GM19438 (cell line): ENCODE results near the gene ERC1.
"Not testable (repeated sequence)": the region's sequence is repeated elsewhere in the genome, so short reads cannot be mapped to it uniquely, and the experiment has no call there.

Experiments used
- ATAC-seq: cut with Tn5 transposase; IDR thresholded peaks from one replicate; pipeline ENCODE4 v1.9.1; 2021; ENCODE audit warnings: low read depth; ENCODE audit not compliant: unreplicated experiment

Gene ERC1

DNA sequence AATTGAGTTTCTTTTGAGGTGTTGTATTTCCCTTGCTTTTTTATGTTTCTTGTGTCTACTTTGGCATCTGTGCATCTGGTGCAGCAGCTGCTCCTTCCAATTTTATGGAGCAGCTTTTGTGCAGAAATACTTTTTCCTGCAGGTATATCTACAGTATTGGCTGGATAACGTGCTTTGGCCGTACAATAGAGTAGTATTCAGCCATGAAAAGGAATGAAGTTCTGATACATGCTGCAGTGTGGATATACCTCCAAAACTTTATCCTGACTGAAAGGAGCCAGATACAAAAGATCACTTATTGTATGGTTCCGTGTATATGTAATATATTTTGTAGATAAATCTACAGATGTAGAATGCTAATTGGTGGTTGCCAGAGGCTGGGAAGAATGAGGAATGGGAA is 74.6 kb downstream of the ERC1 start:
- no peak for ATAC-seq

DNA sequence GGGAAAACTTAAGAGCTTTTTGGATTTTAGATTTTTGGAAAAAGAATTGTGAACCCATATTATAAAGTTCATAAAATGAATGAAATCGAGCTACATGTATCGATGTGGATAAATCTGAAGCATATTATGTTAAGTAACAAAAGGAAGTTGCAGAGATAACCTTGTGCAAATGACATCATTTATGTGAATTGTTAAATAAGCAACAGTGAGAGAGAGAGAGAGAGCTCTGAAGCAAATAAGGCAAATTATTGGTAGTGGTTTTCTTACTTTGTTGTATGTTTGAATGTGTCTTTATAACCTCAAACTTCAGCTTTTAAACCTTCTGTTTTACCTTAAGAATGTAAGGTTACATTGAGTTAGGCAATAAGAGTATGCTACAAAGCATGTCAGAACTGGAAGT is 78.8 kb downstream of the ERC1 start:
- no peak for ATAC-seq

DNA sequence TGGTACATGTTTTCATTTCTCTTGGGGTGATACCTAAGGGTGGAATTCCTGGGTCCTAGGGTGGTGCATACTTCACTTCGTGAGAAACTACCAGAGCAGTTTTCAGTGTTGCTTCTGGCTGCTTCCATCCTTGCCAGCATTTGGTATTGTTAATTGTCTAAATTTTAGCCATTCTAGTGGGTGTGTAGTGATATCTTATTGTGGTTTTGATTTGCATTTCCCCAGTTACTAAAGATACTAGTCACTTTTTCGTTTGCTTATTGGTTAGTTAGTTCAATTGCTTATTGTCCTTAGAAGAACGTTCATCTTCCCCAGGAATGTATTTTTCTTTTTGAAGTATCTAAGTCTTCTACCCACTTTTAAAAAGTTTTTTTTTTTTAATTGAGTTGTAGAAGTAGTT is 80.2 kb downstream of the ERC1 start:
- no peak for ATAC-seq

DNA sequence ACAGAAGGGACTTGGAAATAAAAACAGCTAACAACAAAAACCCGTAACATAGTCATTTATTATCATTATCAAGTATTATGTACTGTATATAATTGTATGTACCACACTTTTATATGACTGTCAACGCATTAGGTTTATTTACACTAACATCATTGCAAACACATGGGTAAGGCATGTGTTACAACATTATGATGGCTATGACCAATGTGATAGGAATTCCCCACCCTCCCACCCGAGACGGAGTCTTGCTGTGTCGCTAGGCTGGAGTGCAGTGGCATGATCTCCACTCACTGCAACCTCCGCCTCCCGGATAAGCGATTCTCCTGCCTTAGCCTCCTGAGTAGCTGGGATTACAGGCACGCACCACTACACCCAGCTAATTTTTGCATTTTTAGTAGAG is 82.6 kb downstream of the ERC1 start:
- no peak for ATAC-seq

DNA sequence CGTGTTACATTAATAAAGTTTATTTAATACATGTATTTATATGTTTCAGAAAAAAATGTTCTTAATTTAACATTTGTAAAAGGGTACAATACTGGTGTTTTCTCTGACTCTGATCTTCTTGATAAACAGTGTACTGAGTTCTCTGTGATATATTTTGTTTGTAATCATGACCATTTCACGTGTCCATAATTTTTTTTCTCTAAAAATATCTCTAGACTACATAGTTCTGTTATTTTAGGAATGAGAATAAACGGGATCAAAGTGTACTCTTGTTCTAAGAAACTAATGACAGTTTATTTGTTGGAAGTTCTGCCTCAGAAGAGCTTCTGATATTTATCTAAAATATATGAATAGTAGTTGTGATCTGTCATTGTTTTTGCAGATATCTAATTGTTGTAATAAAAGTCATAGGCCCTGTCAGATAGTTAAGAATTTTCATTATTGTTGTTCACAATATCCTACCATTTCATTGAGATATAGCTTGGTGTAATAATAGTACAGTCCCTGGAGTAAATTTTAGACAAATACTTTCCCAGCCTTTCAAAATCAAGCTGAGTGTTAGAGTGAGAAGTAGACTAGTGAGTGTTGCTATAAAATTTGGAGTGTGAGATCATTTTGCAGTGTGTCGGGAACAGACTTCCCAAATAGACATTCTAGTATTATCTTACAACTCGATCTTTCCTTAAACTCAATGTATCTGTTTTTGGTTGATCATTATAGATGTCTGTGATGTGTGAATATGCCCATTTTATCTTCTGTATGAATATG is 86.2 kb downstream of the ERC1 start:
- ATAC-seq: no peak

DNA sequence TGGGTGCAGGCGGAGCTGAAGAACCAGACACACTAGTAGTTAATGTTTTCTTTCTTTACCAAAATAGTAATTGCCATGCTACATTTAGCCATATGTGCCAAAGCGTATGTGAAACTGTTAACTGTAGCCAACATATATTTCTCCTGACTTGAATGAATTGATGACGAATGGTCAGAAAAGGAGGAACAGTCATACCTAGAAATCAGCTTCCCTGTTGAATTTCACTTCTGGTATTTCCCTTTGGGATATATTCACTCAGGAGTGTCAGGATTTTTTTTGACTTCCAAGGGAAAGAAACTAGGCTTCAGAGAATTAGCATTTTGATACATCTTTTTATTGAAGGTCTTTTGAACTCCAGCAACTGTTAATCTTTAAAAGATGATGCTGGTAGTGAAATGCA is 87.0 kb downstream of the ERC1 start:
- ATAC-seq: no peak

DNA sequence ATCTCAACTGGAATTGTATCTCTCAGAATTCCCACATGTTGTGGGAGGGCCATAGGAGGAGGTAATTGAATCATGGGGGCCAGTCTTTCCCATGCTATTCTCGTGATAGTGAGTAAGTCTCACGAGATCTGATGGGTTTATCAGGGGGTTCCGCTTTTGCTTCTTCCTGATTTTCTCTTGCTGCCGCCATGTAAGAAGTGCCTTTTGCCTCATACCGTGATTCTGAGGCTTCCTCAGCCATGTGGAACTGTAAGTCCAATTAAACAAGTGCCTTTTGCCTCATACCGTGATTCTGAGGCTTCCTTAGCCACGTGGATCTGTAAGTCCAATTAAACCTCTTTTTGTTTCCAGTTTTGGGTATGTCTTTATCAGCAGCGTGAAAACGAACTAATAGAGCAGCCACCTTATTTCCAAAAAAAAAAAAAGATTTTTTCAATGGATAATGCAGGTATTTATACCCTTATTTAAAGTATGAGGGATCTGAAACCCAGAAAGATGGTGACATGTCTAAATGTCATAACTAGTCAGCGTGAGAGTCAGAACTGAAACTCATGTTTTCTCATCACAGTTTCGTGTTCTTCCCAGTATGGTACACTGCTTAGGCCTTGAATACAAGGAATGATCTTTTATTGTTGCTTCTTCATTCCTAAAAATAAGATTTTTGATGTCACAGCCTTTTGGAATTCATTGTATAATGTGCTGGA is 89.6 kb downstream of the ERC1 start:
- ATAC-seq: no peak

DNA sequence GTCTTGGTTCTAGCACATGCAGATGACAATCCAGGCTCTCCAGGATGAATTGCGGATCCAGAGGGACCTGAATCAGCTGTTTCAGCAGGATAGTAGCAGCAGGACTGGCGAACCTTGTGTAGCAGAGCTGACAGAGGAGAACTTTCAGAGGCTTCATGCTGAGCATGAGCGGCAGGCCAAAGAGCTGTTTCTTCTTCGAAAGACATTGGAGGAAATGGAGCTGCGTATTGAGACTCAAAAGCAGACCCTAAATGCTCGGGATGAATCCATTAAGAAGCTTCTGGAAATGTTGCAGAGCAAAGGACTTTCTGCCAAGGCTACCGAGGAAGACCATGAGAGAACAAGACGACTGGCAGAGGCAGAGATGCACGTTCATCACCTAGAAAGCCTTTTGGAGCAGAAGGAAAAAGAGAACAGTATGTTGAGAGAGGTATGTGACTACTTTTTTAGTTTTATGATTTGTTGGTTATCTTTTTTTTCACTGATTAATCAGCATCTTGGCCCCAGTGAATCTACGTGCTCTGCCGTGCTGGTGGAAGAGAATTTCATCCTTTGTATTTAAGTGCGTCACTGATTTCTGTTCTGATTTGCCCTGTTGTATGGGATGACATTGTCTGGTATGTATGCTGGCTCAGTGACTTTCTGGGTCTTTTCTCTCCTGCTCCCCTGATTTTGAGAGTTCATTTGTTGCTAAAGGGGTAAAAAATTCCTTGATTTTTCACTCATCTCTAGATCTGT is 92.3 kb downstream of the ERC1 start:
- no peak for ATAC-seq

DNA sequence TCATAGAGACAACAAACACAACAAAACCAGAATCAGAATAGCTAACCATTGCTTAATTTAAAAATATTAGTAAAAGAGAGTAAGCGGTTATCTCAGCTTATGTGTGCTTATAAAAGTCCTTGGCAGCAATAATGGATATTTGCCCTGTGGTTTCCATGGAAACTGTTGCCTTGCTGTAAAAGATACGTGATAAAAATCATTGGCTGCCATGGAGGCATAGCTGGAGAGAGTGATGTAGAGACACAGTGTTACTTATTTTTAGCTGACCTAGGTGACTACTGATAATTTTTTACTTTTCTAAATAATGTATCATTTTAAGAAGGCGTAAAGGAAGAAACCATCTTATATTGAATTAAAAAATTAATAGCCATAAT is 92.9 kb downstream of the ERC1 start:
- no peak for ATAC-seq

DNA sequence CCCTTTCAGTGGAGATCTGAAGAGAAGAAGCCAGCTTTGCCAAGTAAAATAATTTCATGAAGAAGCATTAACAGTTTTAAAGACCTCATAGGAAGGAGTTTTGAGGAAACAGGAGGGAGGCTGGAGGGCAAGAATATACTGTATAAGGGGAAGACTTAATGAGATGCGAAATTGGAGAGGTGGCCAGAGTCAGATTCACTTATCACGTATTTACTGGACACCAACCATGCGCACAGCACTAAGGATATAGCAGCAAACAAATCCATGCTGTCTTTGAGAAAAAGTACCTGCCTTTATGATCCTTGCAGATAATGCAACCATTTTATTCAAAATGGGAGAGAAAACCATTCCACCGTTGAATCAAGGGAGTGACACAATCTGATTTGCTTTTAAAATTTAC is 100.3 kb downstream of the ERC1 start:
- ATAC-seq: no peak

DNA sequence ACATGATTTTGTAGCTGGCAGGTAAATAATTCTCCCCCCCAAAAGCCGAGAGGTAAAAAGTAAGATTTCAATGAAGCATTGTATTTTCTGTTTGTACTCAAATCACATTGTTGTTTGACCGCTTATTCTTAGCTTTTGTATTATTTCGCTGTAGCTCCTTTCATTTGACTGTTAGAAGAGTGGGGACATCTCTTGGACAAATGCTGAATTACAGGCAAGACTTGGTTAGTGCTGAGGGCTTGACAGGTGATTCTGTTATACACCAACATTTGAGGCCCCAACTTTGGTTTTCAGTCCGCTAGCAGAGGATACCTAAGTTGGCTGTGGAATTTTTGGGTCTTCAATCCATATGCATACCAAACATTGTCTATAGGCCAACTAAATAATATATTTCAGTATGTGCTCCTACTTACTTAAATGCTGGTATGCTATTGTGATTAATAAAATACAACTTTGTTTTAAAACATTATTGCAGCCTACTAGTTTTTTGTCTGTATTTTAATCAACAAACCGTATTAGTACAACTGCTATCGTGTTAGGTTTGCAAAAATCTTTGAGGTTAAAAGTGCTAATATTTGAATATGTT is 102.2 kb downstream of the ERC1 start:
- no peak for ATAC-seq

DNA sequence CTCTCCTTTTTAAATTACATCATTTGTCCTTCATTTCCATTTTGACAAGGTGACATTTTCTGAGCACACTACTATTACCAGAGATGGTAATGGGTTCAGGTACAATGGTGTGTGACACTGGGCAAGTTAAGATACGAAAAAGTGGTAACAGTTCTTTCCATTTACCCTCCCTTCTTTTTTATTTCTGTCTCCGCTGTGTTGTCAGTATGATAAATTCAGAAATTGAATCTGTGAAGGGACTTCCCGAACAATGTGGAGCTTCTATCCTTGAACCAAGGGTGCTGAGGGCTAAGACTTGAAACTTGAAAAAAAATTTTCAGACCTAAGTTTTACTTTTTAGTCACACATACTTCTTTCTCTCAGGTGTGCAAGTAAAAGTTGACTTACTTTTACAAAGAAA is 103.7 kb downstream of the ERC1 start:
- ATAC-seq: no peak

DNA sequence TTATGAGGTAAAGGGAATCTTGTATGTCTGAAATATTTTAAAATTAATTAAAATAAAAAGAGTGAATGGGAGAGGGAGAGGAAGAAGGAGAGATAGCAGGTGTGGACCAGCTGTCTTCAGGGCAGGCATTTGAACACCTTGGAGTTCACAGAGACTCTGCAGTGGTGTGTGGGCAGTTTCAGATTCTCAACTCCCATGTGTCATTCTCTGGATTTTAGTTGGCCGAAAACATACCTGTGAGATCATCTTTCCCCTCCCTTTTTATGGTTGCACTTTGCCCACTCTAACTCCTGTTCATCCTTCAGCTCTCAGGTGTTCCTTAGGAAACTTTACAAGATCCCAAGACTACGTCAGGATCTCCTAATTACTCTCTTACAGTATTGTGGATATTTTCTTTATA is 108.1 kb downstream of the ERC1 start:
- no peak for ATAC-seq

DNA sequence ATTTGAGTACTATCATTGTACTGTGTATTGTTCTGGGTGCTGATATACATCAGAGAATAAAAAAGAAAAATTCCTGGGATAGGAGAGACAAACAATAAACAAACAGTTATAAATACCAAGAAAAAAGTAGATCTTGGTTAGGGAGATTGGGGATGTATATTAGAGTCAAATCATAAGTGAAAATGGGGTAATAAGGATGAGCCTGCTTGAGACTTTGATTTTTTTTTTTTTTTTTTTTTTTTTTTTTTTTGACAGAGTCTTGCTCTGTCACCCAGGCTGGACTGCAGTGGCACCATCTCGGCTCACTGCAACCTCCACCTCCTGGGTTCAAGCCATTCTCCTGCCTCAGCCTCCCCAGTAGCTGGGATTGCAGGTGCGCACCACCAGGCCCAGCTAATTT is 108.6 kb downstream of the ERC1 start:
- ATAC-seq: not testable (repeated sequence)

DNA sequence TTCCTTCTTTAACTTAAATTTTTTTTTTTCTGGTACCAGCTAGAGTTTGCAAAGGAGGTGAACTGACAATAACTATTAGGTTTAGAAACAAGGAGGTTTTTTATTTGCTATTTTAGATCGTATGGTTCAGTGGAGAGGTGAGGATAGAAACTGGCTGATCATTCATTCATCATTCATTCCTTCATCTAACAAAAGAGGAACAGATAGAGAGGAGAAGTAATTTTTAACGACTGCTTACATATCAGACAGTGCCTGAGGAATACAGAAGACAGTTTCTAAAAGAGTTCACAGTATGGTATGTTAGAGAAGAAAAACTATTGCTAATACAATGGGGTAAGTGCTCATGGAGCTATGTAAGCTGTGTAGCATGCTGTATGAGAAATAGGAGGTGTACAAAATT is 111.1 kb downstream of the ERC1 start:
- ATAC-seq: no peak

DNA sequence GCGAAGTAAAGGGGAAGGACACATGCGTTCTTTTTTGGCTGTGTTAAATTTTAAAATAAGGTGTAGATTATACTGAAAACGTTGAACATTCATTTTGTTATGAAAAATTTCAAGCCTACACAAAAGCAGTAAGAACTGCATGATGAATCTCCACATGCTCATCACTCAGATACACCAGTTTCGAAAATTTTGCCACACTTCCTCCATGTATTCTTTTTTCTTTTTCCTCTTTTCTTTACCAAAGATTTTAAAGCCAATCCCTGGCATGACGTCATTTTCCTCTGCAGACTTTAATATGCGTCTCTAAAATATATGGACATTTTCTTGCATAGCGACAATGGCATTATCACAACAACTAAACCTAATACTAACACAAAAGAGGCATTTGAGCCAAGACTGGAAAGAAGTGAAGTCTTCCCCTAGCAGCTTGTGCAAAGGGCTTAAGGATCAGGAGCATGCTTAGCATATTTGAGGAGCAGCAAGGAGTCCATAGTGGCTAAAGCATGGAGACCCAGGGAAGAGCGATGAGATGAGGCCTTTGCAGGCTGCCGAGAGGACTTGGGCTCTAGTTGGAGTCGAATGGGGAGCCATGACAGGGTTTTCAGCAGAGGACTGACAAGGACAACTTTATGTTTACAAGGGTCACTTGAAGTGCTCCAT is 111.9 kb downstream of the ERC1 start:
- no peak for ATAC-seq

DNA sequence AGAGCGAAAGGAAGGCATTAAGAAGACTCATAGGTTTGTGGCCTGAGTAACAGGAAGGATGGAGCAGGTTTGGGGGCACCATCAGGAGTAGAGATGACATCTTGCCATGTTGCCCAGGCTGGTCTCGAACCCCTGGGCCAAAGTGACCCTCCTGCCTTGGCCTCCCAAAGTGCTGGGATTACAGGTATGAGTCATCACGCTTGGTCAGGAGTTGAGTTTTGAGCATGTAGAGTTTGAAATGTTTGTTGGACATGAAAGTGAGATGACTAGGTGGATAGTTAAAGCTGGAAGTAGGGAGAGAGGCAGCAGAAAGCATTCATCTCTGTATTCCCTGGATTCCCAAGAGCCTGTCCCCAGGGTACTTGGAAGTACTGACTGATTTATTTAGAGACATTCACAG is 112.6 kb downstream of the ERC1 start:
- ATAC-seq: no peak

DNA sequence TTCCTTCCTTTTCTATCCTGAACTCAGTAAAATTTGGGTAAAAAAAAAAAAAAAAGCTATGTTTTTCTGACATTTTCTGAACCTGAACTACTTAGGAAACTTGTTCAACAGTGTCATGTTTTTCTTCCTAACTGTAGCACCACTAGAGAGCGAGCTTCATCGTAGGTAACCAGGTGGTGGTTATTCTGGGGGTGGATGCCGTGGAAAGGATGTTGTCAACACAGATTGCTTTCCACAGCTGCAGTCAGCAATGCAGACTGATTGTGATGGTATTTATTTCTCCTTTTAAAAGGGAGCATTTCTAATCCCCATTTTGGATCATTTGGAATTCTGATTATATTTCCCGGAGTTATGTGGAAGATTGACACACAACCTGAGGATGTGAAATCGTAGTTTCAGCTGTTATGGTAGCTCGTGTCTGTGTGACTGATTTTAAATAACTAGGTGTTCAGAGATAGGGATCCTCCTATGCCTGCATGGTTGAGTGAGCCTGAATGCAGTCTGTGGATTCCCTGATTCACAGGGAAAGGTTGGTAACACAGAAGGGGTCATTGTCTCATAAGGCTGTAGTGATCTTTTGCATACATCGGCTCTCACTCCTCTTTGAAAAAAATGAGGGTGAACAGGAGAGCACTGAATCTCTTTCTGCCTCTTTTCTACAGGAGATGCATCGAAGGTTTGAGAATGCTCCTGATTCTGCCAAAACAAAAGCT is 113.2 kb downstream of the ERC1 start:
- ATAC-seq: no peak

DNA sequence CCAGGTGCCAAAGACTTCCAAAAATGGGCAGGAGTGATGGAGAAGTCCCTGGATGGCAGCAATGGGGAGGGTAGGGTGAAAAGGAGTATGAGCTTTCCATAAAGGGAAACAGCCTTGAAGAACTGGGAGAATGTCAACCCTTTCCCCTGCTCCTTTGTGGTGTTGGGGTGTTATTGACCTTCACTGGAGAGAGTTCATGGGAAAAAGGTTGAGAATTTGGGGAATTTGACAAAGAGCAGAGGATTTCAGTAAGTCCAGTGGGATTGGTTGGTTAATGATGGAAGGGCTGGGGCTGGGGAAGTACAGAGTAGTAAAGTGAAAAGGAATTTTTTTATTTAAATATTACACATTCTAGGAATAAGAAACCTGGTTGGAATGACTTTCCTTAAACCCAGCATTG is 116.6 kb downstream of the ERC1 start:
- ATAC-seq: no peak

DNA sequence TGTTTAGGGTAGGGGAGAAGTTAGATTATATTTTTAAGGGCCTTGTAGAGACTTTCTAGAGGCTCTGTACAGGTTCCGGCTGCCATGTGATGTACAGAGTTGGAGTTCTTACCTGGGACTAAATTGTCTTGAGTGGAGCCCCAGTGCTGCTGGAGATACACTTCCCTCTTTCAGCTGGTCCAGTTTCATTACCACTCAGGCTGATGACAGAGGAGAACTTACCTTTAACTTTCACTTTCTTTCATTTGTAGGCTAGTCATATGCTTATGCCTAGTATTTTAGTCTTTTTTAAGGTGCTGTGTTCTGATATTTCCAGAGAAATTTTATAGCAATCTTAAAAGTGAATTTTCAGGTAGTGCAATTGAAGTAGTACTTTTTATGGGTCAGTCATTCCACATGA is 117.3 kb downstream of the ERC1 start:
- ATAC-seq: no peak
